K562 (cell line): ENCODE data around the gene PHF24. TPM values are rescaled to one million over a fixed set of nuclear protein-coding genes. Genes with fewer than 3 reads are reported as not detected.

Source experiments
- ATAC-seq: fragments of 200-7000 bp; cut with Tn5 transposase; 3 replicates; pipeline ENCODE4 v1.9.1; 2020; ENCODE audit warnings: moderate library complexity
- BruUV-seq: library from RNA; stranded (reverse); fragments of 400-500 nt; replicated peaks from 2 replicates; lab custom pipeline; 2021; lab: Mats Ljungman, UMichigan
- CTCF ChIA-PET: fragments of 300-600 bp; formaldehyde crosslinking; extraction: SDS; loops from one replicate; lab custom pipeline; 2021; ENCODE audit warnings: low intra/inter-chr PET ratio; lab: Yijun Ruan, JAX
- POLR2A ChIA-PET: fragments of 300-600, 350-650 bp; sonication (Branson Sonifier 250); formaldehyde crosslinking; extraction: SDS; loops from one replicate; lab custom pipeline; 2021; ENCODE audit warnings: antibody characterized with exemption, inconsistent platforms; lab: Yijun Ruan, JAX
- DNase-seq, 4 experiments: peaks; one replicate each; pipeline versions ENCODE4 v3.0.0 to v3.0.0-alpha.2; 2011 to 2018; ENCODE audit warnings: low spot score in 3 of 4, mixed read lengths in 3 of 4; ENCODE audit errors: extremely low read depth in 1 of 4
- FAIRE-seq: peaks from 2 replicates; lab custom pipeline; 2011; peaks lifted over from hg19 to GRCh38; lab: Jason Lieb, UNC
- H2AFZ ChIP-seq: 2 replicates; pipeline ENCODE4 v1.6.0; 2011; ENCODE audit warnings: low read depth, low read length, control low read depth, inconsistent platforms
- H3K27ac ChIP-seq: fragments of 200-600 bp; 3 replicates; pipeline ENCODE4 v1.8.0; 2011; ENCODE audit warnings: low read depth, mild to moderate bottlenecking, control low read depth, inconsistent platforms, low read length, moderate library complexity, mixed read lengths; ENCODE audit errors: extremely low read depth
- H3K27me3 ChIP-seq, 2 experiments: fragments of 300-600 bp in 1 of 2; 2 replicates in 1 of 2; 3 replicates in 1 of 2; pipeline versions ENCODE4 v1.6.0 to v1.8.0; 2011; ENCODE audit warnings: inconsistent platforms in 2 of 2, low read length in 2 of 2, mild to moderate bottlenecking in 1 of 2, mixed read lengths in 1 of 2, moderate library complexity in 1 of 2; ENCODE audit not compliant: control insufficient read depth in 2 of 2, insufficient read depth in 2 of 2
- H3K36me3 ChIP-seq: fragments of 300-600 bp; 3 replicates; pipeline ENCODE4 v1.8.0; 2011; ENCODE audit warnings: mild to moderate bottlenecking, low read length, inconsistent platforms; ENCODE audit not compliant: control insufficient read depth, insufficient read depth
- H3K4me1 ChIP-seq, 2 experiments: fragments of 200-600 bp in 1 of 2; replicated peaks in 1 of 2; 2 replicates in 1 of 2; 3 replicates in 1 of 2; pipeline versions ENCODE4 v1.5.1 to v1.8.0; 2011; ENCODE audit warnings: inconsistent platforms in 2 of 2, low read length in 2 of 2, mild to moderate bottlenecking in 1 of 2, mixed read lengths in 1 of 2, moderate library complexity in 1 of 2; ENCODE audit not compliant: control insufficient read depth in 2 of 2, insufficient read depth in 2 of 2
- H3K4me2 ChIP-seq: 2 replicates; pipeline ENCODE4 v1.6.1; 2011; ENCODE audit warnings: low read length, control low read depth, inconsistent platforms, mixed read lengths; ENCODE audit not compliant: insufficient read depth
- H3K4me3 ChIP-seq: fragments of 200-600 bp; sonication (generic), shearing (Covaris generic); 2 replicates; pipeline ENCODE4 v1.5.1; 2016; ENCODE audit warnings: control low read depth, inconsistent platforms
- H3K79me2 ChIP-seq: fragments of 200-600 bp; 3 replicates; pipeline ENCODE4 v1.8.0; 2011; ENCODE audit warnings: low read length, inconsistent platforms; ENCODE audit not compliant: control insufficient read depth, insufficient read depth
- H3K9ac ChIP-seq, 2 experiments: 2 replicates each; pipeline versions ENCODE4 v1.6.0 to v1.6.1; 2011; ENCODE audit warnings: low read depth in 2 of 2, low read length in 2 of 2, control low read depth in 1 of 2, inconsistent platforms in 1 of 2, mild to moderate bottlenecking in 1 of 2, mixed read lengths in 1 of 2; ENCODE audit not compliant: insufficient read depth in 1 of 2
- H3K9me1 ChIP-seq: one replicate; pipeline ENCODE4 v1.6.0; 2011; ENCODE audit warnings: inconsistent platforms, mild to moderate bottlenecking, low read length, moderate library complexity; ENCODE audit not compliant: control insufficient read depth, insufficient read depth
- H3K9me3 ChIP-seq: replicated peaks from 2 replicates; pipeline ENCODE4 v1.5.1; 2011; ENCODE audit warnings: low read depth, low read length, inconsistent platforms; ENCODE audit not compliant: control insufficient read depth, insufficient read depth
- H4K20me1 ChIP-seq: replicated peaks from 2 replicates; pipeline ENCODE4 v1.6.1; 2011; ENCODE audit warnings: low read length, inconsistent platforms, mixed read lengths; ENCODE audit not compliant: control insufficient read depth, insufficient read depth
- ATF1 ChIP-seq, 2 experiments: fragments of 450-650 bp in 1 of 2; IDR thresholded peaks; 2 replicates each; pipeline ENCODE4 v1.6.1; 2016; ENCODE audit warnings: missing compliant biosample characterization in 1 of 2, missing genetic modification characterization in 1 of 2
- HNRNPL ChIP-seq: fragments of 200-400 bp; formaldehyde crosslinking; IDR thresholded peaks from 2 replicates; pipeline ENCODE4 v1.6.1; 2017; ENCODE audit warnings: low read depth, mild to moderate bottlenecking, low read length
- KDM5B ChIP-seq: fragments of 200-600 bp; sonication (generic); IDR thresholded peaks from 2 replicates; pipeline ENCODE4 v1.6.1; 2012; ENCODE audit warnings: low read depth, mild to moderate bottlenecking, moderate library complexity, low read length, control low read depth, inconsistent platforms; ENCODE audit not compliant: insufficient replicate concordance
- MAFK ChIP-seq: IDR thresholded peaks from 2 replicates; pipeline ENCODE4 v1.6.1; 2011; ENCODE audit warnings: low read length, improper control_type of control experiment
- MCM7 ChIP-seq, 2 experiments: fragments of 450-650 bp; IDR thresholded peaks; 2 replicates each; pipeline ENCODE4 v1.6.1; 2016 to 2018
- NFYB ChIP-seq: IDR thresholded peaks from 2 replicates; pipeline ENCODE4 v1.6.1; 2011; ENCODE audit warnings: mild to moderate bottlenecking, moderate library complexity; ENCODE audit not compliant: insufficient read length; ENCODE audit errors: extremely low read depth
- PURB ChIP-seq: sonication (generic); formaldehyde crosslinking; IDR thresholded peaks from 2 replicates; pipeline ENCODE4 v1.9.0; 2021; ENCODE audit warnings: low read depth, mild to moderate bottlenecking, missing genetic modification reagents
- TARDBP ChIP-seq: fragments of 450-650 bp; IDR thresholded peaks from 2 replicates; pipeline ENCODE4 v1.6.1; 2016
- WHSC1 ChIP-seq: IDR thresholded peaks from one replicate; pipeline ENCODE4 v1.6.1; 2012; ENCODE audit warnings: low read length, control low read depth, inconsistent platforms
- ZC3H11A ChIP-seq: IDR thresholded peaks from 2 replicates; pipeline ENCODE4 v1.6.1; 2012; ENCODE audit warnings: low read depth, low read length, improper control_type of control experiment
- WGBS: fragments of 100-300 bp; shearing (Covaris generic); methylation state at CpG from one replicate; pipeline ENCODE4 v1.1.6; 2016; ENCODE audit warnings: low coverage, mixed read lengths; ENCODE audit not compliant: insufficient coverage; ENCODE audit errors: missing lambda C conversion rate; 5-methylcytosine and 5-hydroxymethylcytosine counted together
- in situ Hi-C: fragments of 300-500 bp; cut with MboI; formaldehyde crosslinking; loops from 4 replicates; pipeline ENCODE4 v1.15.0; 2018; ENCODE audit warnings: inconsistent platforms, mixed read lengths
- intact Hi-C: fragments of 100-400 bp; cut with micrococcal nuclease; formaldehyde crosslinking; loops from 2 replicates; pipeline ENCODE4 v1.14.2; 2022
- polyA plus RNA-seq, 8 experiments: library from polyadenylated mRNA; depleted of rRNA in 4 of 8; stranded (reverse) in 5 of 8; unstranded in 3 of 8; fragments of >200 nt; fragmentation: Nextera tagmentation in 2 of 8; fragmentation: Illumina TruSeq in 1 of 8; extraction: Ambion mirVana in 2 of 8; extraction: Trizol in 1 of 8; gene quantifications; 2 replicates each; pipeline versions ENCODE4 v1.2.1 to v1.2.3, GENCODE V29; 2011 to 2014; ENCODE audit warnings: inconsistent platforms in 1 of 8, missing spikeins in 1 of 8
- total RNA-seq, 7 experiments: library from RNA; depleted of rRNA in 6 of 7; stranded (reverse); fragments of >200 nt in 6 of 7; fragmentation: Illumina TruSeq in 2 of 7; extraction: Trizol in 2 of 7; gene quantifications; 2 replicates each; pipeline versions ENCODE4 v1.2.1 to v1.2.3, GENCODE V29; 2011 to 2021; ENCODE audit warnings: low replicate concordance in 1 of 7
- TF ChIP-seq, protein P1 (sequence below): sonication (generic); formaldehyde crosslinking; IDR thresholded peaks from 2 replicates; pipeline ENCODE4 v1.8.1; 2023; ENCODE audit warnings: mild to moderate bottlenecking, missing genetic modification reagents, moderate library complexity
- TF ChIP-seq, protein P2 (sequence below): fragments of 250-450 bp; sonication (Bioruptor Pico); IDR thresholded peaks from 2 replicates; pipeline ENCODE4 v1.5.0; 2021

Gene PHF24
- total and polyA plus RNA-seq, 9 of the 15 experiments (the other 6 are each of a cell fraction or from before 2014, with no cell fraction given): 0.01 TPM; not detected in 7

DNA sequence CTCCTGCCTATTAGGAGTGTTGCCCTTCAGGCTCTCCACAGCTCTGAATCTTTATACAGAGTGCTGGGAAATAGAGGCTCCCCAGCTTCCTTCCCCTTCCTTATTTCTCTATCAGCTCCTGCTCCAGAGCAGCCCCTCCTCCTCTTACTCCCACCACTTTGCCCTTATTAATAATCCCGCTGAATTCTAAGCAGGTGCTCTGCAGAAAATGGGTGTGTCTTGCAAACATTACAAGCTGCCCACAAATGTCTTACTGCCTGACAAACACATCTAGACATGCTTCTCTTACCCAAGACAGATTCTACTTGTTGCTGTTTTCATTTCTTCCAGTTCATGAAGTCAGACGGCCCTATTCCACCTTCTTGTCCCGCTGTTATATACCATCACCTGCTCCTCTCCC is 6.4 kb downstream of the PHF24 start:
- no peak for FAIRE-seq
- no TSS peak for BruUV-seq

DNA sequence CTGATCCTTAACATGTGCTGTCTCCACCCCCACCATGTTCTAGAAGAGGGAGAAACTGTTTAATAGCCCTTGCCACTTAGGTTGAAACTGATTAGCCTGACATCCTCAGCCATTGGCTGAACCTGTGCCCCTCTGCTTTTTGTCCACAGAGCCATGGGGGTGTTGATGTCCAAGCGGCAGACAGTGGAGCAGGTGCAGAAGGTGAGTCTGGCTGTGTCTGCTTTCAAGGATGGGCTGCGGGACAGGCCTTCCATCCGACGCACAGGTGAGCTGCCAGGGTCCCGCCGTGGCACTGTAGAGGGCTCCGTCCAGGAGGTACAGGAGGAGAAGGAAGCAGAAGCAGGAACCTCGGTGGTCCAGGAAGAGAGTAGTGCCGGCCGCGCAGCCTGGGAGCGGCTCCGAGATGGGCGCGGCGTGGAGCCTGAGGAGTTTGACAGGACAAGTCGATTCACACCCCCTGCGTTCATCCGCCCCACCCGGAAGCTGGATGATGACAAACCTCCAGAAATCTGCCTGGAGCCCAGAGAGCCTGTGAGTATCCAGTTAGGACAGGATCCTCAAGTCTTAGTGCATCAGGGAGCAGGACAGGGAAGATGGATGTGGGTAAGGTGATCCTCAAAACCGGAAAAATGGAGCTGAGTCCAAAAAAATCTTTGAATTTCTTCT is 13.2 kb downstream of the PHF24 start:
- no peak overlapping the region for H3K27ac ChIP-seq
- no peak overlapping the region for H2AFZ ChIP-seq
- intact Hi-C loops: no loop called here
- ChIA-PET CTCF (no interaction called here), POLR2A (interaction anchor here (1.7 kb wide), 1 partner anchor 11 kb away, joined by 4 read pairs; no protein-coding TSS in a partner anchor)
- H3K9ac ChIP-seq: no peak overlapping the region
- H3K4me1 ChIP-seq: peaks cover 0 to 3% of the 10 kb centered on the region in 2 experiments; a peak in 1 of 5 replicates
- FAIRE-seq: no peak
- H3K36me3 ChIP-seq: no peaks in the 10 kb centered on the region
- peaks cover 6 to 26% of the 10 kb centered on the region in 2 experiments for H3K27me3 ChIP-seq
- H3K79me2 ChIP-seq: no peaks in the 10 kb centered on the region
- no peak for DNase-seq
- no TSS peak for BruUV-seq
- no peaks in the 10 kb centered on the region for H3K9me1 ChIP-seq
- no peaks in the 10 kb centered on the region for H3K9me3 ChIP-seq
- in situ Hi-C loops: no loop called here
- H3K4me2 ChIP-seq: no peak overlapping the region
- ATAC-seq: no peak
- WGBS: 7% methylated on average over 16 of the region's 21 CpGs
- no peak overlapping the region for H3K4me3 ChIP-seq
- H4K20me1 ChIP-seq: 0 out of 2 replicates have a peak, but pooled peaks cover 3% of the 10 kb centered on the region
- no peak for TF ChIP-seq NFYB
- no peak for TF ChIP-seq HNRNPL
- no peak for TF ChIP-seq TARDBP
- no peak for TF ChIP-seq KDM5B
- no peak for TF ChIP-seq ATF1 (CRISPR knock-in tag; IDR thresholded peaks at IDR 0.05)
- no peak for TF ChIP-seq ATF1 (tag; IDR thresholded peaks at IDR 0.05)
- TF ChIP-seq, protein P1, sequence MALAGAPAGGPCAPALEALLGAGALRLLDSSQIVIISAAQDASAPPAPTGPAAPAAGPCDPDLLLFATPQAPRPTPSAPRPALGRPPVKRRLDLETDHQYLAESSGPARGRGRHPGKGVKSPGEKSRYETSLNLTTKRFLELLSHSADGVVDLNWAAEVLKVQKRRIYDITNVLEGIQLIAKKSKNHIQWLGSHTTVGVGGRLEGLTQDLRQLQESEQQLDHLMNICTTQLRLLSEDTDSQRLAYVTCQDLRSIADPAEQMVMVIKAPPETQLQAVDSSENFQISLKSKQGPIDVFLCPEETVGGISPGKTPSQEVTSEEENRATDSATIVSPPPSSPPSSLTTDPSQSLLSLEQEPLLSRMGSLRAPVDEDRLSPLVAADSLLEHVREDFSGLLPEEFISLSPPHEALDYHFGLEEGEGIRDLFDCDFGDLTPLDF (CRISPR knock-in tag): no peak

More for the DNA sequence above, 6.4 kb downstream of the PHF24 start:
- Histone ChIP-seq H3K9me3 (no peaks in the 10 kb centered on the region), H3K79me2 (no peaks in the 10 kb centered on the region), H3K27me3 (peaks cover 5 to 6% of the 10 kb centered on the region in 2 experiments; a peak in 3 of 5 replicates), H3K27ac (no peak overlapping the region), H3K36me3 (no peaks in the 10 kb centered on the region), H2AFZ (no peak overlapping the region), H3K4me1 (no peaks in the 10 kb centered on the region), H3K9ac (no peak overlapping the region), H3K4me2 (no peak overlapping the region), H3K4me3 (no peak overlapping the region), H4K20me1 (no peaks in the 10 kb centered on the region), H3K9me1 (no peaks in the 10 kb centered on the region)
- no peak for ATAC-seq
- DNase-seq: no peak
- no peak for TF ChIP-seq WHSC1
- no peak for TF ChIP-seq MAFK
- TF ChIP-seq, protein P2, sequence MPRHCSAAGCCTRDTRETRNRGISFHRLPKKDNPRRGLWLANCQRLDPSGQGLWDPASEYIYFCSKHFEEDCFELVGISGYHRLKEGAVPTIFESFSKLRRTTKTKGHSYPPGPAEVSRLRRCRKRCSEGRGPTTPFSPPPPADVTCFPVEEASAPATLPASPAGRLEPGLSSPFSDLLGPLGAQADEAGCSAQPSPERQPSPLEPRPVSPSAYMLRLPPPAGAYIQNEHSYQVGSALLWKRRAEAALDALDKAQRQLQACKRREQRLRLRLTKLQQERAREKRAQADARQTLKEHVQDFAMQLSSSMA: no peak
- TF ChIP-seq MCM7 (IDR thresholded peaks at IDR 0.05): no peak
- no peak for TF ChIP-seq PURB
- TF ChIP-seq ZC3H11A: no peak
- 4% methylated on average over 3 of the region's 3 CpGs for WGBS
- CTCF ChIA-PET: interaction anchor here (0.7 kb wide), 1 partner anchor 1777 kb away, joined by 4 read pairs; no protein-coding TSS in a partner anchor
- intact Hi-C loops (no loop called here), in situ Hi-C loops (no loop called here)
- POLR2A ChIA-PET: no interaction called here
